GM19463 (cell line): ENCODE data around the gene TACC3.
A peak's percentile ranks its signal among the peaks of the same experiment; 100 is the strongest.

Experiments
- ATAC-seq: cut with Tn5 transposase; IDR thresholded peaks from one replicate; pipeline ENCODE4 v1.9.1; 2021; ENCODE audit warnings: mild to moderate bottlenecking, moderate library complexity; ENCODE audit not compliant: unreplicated experiment

The TACC3 gene

DNA sequence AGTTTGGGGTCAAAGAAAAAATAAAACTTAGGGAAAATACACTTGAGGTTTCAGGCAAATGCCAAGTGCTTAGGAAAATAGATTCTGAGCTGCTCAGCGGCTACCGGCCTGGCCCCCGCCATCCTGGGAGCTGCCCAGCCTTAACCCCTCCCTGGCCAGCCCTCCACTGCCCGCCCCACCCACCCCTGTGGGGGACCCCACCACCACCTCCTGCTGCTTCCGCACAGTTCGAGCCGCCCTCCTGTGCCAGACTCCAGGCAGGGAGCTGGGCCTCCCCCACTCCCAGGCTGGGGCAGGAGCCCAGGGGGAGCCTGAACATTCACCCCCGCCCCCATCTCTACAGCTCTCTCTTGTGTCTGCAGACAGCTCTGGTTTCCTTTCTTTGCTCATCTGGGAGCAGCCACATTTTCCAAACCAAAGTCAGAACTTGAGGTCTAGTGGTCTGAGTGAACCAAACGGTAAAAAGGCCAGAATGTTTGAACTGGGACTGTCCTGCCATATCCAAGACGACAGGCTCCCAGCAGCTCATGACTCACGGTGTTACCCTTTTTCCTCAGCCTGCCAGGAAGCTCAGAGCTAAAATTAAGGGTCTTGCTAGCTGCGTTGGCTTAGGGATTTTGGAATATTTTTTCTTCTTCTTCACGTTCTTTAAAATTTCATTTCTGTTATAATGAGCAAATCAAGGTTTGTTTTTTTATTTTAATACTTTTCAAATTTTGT is 67.1 kb downstream of the TACC3 start:
- no peak for ATAC-seq

DNA sequence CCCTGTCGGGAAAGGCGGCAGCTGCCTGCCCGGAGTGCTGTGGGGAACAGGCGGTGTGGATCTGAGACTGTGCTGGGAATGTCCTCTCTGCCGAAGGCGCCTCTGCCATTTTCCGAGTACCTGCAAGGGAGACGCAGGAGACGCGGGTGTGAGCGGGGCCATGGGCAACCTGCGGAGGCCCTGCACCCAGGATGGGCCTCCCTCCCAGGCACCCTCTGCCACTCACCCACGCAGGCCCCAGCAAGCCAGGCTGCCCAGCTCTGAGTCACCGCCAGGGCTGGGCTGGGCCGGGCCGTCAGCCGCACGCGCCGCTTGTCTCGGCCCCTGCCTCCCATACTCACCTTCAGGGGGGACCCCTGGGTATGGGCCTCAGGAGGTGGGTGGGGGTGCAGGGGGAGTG is 68.2 kb downstream of the TACC3 start:
- no peak for ATAC-seq

DNA sequence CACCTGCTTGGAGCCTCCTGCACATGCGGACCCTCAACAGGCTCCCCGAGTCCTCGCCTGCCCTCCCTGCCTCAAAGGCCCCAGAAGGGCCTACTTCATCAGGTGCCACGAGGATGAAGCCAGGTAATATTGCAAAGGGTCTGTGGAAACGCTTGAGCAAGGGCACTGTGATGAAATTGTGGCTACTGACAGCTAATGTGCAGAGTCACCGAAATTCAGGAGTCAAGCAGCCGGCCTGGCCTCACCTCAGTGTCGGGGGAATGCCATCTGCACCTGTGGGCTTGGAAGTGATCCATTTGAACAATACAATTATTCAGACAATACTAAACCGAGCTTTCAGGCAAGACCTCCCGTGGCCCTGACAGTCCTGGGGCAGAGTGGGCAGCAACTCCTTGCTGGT is 68.7 kb downstream of the TACC3 start:
- no peak for ATAC-seq

- no peak for ATAC-seq
Observed at GRCh38 chr4:1792158-1792831, 71.0 kb downstream of the TACC3 start.

DNA sequence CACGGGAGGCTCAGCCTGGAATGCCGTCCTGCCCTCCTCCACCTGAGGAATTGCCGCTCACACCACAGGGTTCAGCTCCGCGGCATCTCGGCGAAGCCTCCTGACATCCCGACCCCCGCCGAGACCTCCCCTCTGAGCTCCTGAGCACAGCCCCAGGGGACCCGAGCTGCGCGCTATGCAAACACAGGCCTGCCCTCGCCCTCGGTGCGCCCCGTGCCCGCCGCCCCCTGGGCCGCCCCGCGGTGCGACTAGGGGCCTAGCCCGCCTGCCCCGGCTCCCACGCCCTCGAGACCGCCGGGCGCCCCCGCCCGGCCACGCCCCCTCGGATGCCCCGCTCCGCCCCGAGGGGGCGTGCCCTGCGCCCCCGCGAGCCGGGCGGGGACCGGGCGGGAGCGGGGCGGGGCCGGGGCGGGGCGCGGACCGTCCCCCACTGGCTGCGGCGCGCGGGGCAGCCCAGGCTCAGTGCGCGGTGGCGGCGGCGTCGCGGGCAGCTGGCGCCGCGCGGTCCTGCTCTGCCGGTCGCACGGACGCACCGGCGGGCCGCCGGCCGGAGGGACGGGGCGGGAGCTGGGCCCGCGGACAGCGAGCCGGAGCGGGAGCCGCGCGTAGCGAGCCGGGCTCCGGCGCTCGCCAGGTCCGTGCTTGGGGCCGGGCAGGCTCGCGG is 71.6 kb downstream of the TACC3 start, which contains the start of gene FGFR3:
TSS of gene FGFR3 (plus strand) at position 462 of the 664 bp plus-strand sequence. CDS start 642 bp downstream, outside the sequence.
- peak; percentile 74 for ATAC-seq

DNA sequence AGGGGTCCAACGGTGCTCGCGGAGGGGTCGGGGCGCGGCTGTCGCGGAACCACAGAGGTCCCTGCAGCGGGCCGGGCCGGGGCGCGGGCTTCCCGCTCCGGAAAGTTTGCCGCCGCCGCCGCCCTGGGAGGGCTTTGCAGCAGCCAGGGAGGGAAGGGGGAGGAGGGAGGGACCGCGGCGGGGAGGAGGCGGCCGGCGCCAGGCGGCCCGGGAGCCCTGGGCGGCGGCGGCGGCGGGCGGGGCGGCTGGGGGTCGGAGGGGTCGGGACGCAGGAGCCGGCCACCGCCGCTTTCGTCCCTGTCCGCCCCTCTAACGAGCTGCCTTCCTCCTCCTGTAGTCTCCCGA is 72.1 kb downstream of the TACC3 start:
- peak; percentile 27 for ATAC-seq

GRCh38 chr4:1793940-1794808 is 72.9 kb downstream of the TACC3 start:
- no peak for ATAC-seq
